CD4-positive, alpha-beta memory T cell (primary cell): ENCODE measurements around the gene TRIM15. TPM values are rescaled to one million over a fixed set of nuclear protein-coding genes. Genes with fewer than 3 reads are reported as not detected.
A peak's percentile ranks its signal among the peaks of the same experiment; 100 is the strongest.
"Not testable (repeated sequence)": the region's sequence is repeated elsewhere in the genome, so short reads cannot be mapped to it uniquely, and the experiment has no call there.

Experiments
- CTCF ChIA-PET: fragments of 350-600 bp; sonication (Branson Sonifier 250); formaldehyde crosslinking; loops from one replicate; lab custom pipeline; 2021; ENCODE audit warnings: inconsistent platforms; ENCODE audit not compliant: partially characterized antibody; lab: Charles Lee
- POLR2A ChIA-PET: fragments of 350-600 bp; sonication (Branson Sonifier 250); formaldehyde crosslinking; loops from one replicate; lab custom pipeline; 2021; ENCODE audit not compliant: partially characterized antibody; lab: Charles Lee
- DNase-seq, 5 donors: peaks; one replicate each; pipeline versions ENCODE4 v3.0.0 to v3.0.0-alpha.2; 2020 to 2022; ENCODE audit warnings: mixed read lengths in 1 of 5
- H3K27ac ChIP-seq: one replicate; pipeline ENCODE4 v1.7.0; 2013; ENCODE audit warnings: low read depth, low read length
- H3K27me3 ChIP-seq: 2 replicates; pipeline ENCODE4 v1.7.0; 2013; ENCODE audit warnings: mild to moderate bottlenecking, low read length, moderate library complexity; ENCODE audit not compliant: insufficient read depth
- H3K36me3 ChIP-seq: 2 replicates; pipeline ENCODE4 v1.7.0; 2013; ENCODE audit warnings: mild to moderate bottlenecking, low read length, moderate library complexity; ENCODE audit not compliant: insufficient read depth
- H3K4me1 ChIP-seq: 2 replicates; pipeline ENCODE4 v1.7.0; 2013; ENCODE audit warnings: mild to moderate bottlenecking, low read length, moderate library complexity; ENCODE audit not compliant: insufficient read depth
- H3K4me3 ChIP-seq, 2 donors: one replicate each; pipeline ENCODE4 v1.7.0; 2013; ENCODE audit warnings: low read length in 2 of 2, mild to moderate bottlenecking in 1 of 2
- H3K9me3 ChIP-seq, 2 donors: one replicate each; pipeline ENCODE4 v1.7.0; 2013; ENCODE audit warnings: low read length in 2 of 2, control low read depth in 1 of 2; ENCODE audit not compliant: control insufficient read depth in 1 of 2
- H3K27ac Mint-ChIP-seq, 7 donors: one replicate each; pipeline ENCODE4 v1.8.0; 2020 to 2021; ENCODE audit warnings: mixed read lengths in 7 of 7, mild to moderate bottlenecking in 6 of 7, inconsistent platforms in 3 of 7, moderate library complexity in 3 of 7
- H3K27me3 Mint-ChIP-seq, 2 donors: one replicate each; pipeline ENCODE4 v1.8.0; 2020 to 2021; ENCODE audit warnings: mixed read lengths in 2 of 2
- H3K36me3 Mint-ChIP-seq, 2 donors: one replicate each; pipeline ENCODE4 v1.8.0; 2020 to 2021; ENCODE audit warnings: mixed read lengths in 2 of 2, inconsistent platforms in 1 of 2, mild to moderate bottlenecking in 1 of 2
- H3K4me1 Mint-ChIP-seq, 4 donors: one replicate each; pipeline ENCODE4 v1.8.0; 2020 to 2021; ENCODE audit warnings: mixed read lengths in 4 of 4, mild to moderate bottlenecking in 1 of 4
- H3K4me3 Mint-ChIP-seq, 8 donors: one replicate each; pipeline ENCODE4 v1.8.0; 2020 to 2021; ENCODE audit warnings: mixed read lengths in 8 of 8, mild to moderate bottlenecking in 7 of 8, moderate library complexity in 6 of 8, inconsistent platforms in 3 of 8
- H3K9me3 Mint-ChIP-seq, 8 donors: one replicate each; pipeline ENCODE4 v1.8.0; 2020 to 2021; ENCODE audit warnings: mixed read lengths in 8 of 8, mild to moderate bottlenecking in 5 of 8, inconsistent platforms in 3 of 8, moderate library complexity in 1 of 8
- intact Hi-C: fragments of 100-400 bp; cut with micrococcal nuclease; formaldehyde crosslinking; loops from one replicate; pipeline ENCODE4 v1.15.1; 2023
- polyA plus RNA-seq, 2 donors: library from polyadenylated mRNA; unstranded; fragments of 300-500 nt; fragmentation: Illumina TruSeq; gene quantifications; one replicate each; pipeline ENCODE4 v1.2.3, GENCODE V29; 2021
- total RNA-seq, 2 experiments: library from RNA; stranded (reverse); gene quantifications; one replicate each; pipeline ENCODE4 v1.2.3, GENCODE V29; 2021

The TRIM15 gene
- total and polyA plus RNA-seq, 4 experiments from 2014 or later = not detected

- Mint-ChIP-seq H3K4me3 (no peak overlapping the region), H3K27ac (peak overlapping the region in 3 of 7 donors; percentile 62 to 73 (median 72)), H3K27me3 (no peaks in the 10 kb centered on the region), H3K4me1 (peaks cover 15 to 23% (median 17%) of the 10 kb centered on the region in 4 donors), H3K9me3 (peaks cover 0 to 18% (median 14%) of the 10 kb centered on the region in 8 donors), H3K36me3 (peaks cover 5 to 6% of the 10 kb centered on the region in 2 donors)
- intact Hi-C loops = loop anchor here (1.0 kb wide), 2 partner anchors 40 to 178 kb away; no protein-coding TSS in a partner anchor
- peak; percentile 50 to 68 (median 55) for DNase-seq
- POLR2A ChIA-PET = interaction anchor here (0.9 to 1.2 kb wide), 3 partner anchors 8 to 107 kb away, joined by 3 read pairs; partner anchors contain the start of gene TRIM39
- H3K27me3 ChIP-seq = no peaks in the 10 kb centered on the region
- H3K4me3 ChIP-seq = no peak overlapping the region
- peaks cover 0 to 3% of the 10 kb centered on the region in 2 donors for H3K9me3 ChIP-seq
- H3K36me3 ChIP-seq = no peaks in the 10 kb centered on the region
- H3K27ac ChIP-seq = no peak overlapping the region
- CTCF ChIA-PET = interaction anchor here (0.7 to 3.4 kb wide), 11 partner anchors 9 to 179 kb away, joined by 3 to 31 read pairs (median 4); no protein-coding TSS in a partner anchor
- peaks cover 9% of the 10 kb centered on the region for H3K4me1 ChIP-seq
Observed at GRCh38 chr6:30219244-30219643, 55.9 kb downstream of the TRIM15 start.

GRCh38 chr6:30221395-30221794 is 58.0 kb downstream of the TRIM15 start:
- H3K27me3 Mint-ChIP-seq, H3K9me3 ChIP-seq, H3K4me3 ChIP-seq, H3K36me3 ChIP-seq, DNase-seq, intact Hi-C loops, H3K4me1 Mint-ChIP-seq, H3K4me1 ChIP-seq, H3K4me3 Mint-ChIP-seq, H3K27me3 ChIP-seq, H3K36me3 Mint-ChIP-seq, H3K27ac ChIP-seq, POLR2A ChIA-PET: not testable (repeated sequence)
- Mint-ChIP-seq H3K9me3 (peaks cover 0 to 22% (median 16%) of the 10 kb centered on the region in 8 donors), H3K27ac (peak overlapping the region in 1 of 7 donors; percentile 55)
- CTCF ChIA-PET = interaction anchor here (1.0 to 3.4 kb wide), 8 partner anchors 8 to 182 kb away, joined by 3 to 31 read pairs (median 3); no protein-coding TSS in a partner anchor

- H3K4me1 ChIP-seq, H3K36me3 Mint-ChIP-seq, H3K27ac ChIP-seq, intact Hi-C loops, H3K4me3 ChIP-seq, H3K27me3 Mint-ChIP-seq, H3K36me3 ChIP-seq, DNase-seq, H3K9me3 ChIP-seq, H3K4me1 Mint-ChIP-seq, H3K27me3 ChIP-seq, H3K4me3 Mint-ChIP-seq: not testable (repeated sequence)
- Mint-ChIP-seq H3K27ac (peak overlapping the region in 1 of 7 donors; percentile 55), H3K9me3 (peaks cover 0 to 22% (median 16%) of the 10 kb centered on the region in 8 donors)
- POLR2A ChIA-PET = interaction anchor here (1.2 kb wide), 1 partner anchor 8 kb away, joined by 3 read pairs; no protein-coding TSS in a partner anchor
- CTCF ChIA-PET = interaction anchor here (1.2 kb wide), 1 partner anchor 9 kb away, joined by 4 read pairs; no protein-coding TSS in a partner anchor
Observed at GRCh38 chr6:30221956-30222355, 58.6 kb downstream of the TRIM15 start.

Other genes starting within 250 kb of the TRIM15 start
- 1,000 to 10,000 TPM; 2,115 to 2,200 TPM for gene HLA-A, start 221.0 kb upstream of the TRIM15 start, total RNA-seq
- gene HLA-A, start 221.0 kb upstream of the TRIM15 start, polyA plus RNA-seq = 1,000 to 10,000 TPM; 2,923 to 3,137 TPM
- 10 to 100 TPM; 47.2 to 50.0 TPM for gene POLR1H, start 102.3 kb upstream of the TRIM15 start, total RNA-seq
- gene POLR1H, start 102.3 kb upstream of the TRIM15 start, polyA plus RNA-seq = 100 to 1,000 TPM in 1 of 2 donors, 10 to 100 TPM in 1; 65.7 to 109 TPM
- gene PPP1R11, start 96.3 kb upstream of the TRIM15 start, total RNA-seq = 10 to 100 TPM; 65.2 to 66.2 TPM
- gene PPP1R11, start 96.3 kb upstream of the TRIM15 start, polyA plus RNA-seq = 100 to 1,000 TPM; 114 to 134 TPM
- not detected for gene RNF39, start 87.8 kb upstream of the TRIM15 start, total RNA-seq
- under 1 TPM in 1 of 2 donors, not detected in 1; 0.21 TPM for gene RNF39, start 87.8 kb upstream of the TRIM15 start, polyA plus RNA-seq
- under 1 TPM in 1 of 2 experiments, not detected in 1; 0.20 TPM for gene TRIM31, start 50.5 kb upstream of the TRIM15 start, total RNA-seq
- under 1 TPM; 0.11 to 0.21 TPM for gene TRIM31, start 50.5 kb upstream of the TRIM15 start, polyA plus RNA-seq
- gene TRIM40, start 27.4 kb upstream of the TRIM15 start, total RNA-seq = not detected
- not detected for gene TRIM40, start 27.4 kb upstream of the TRIM15 start, polyA plus RNA-seq
- gene TRIM10, start 2.3 kb upstream of the TRIM15 start, total RNA-seq = not detected
- not detected for gene TRIM10, start 2.3 kb upstream of the TRIM15 start, polyA plus RNA-seq
- gene TRIM26, start 49.9 kb downstream of the TRIM15 start, total RNA-seq = 10 to 100 TPM; 60.0 to 60.7 TPM
- 10 to 100 TPM; 17.3 to 51.0 TPM for gene TRIM26, start 49.9 kb downstream of the TRIM15 start, polyA plus RNA-seq
- 10 to 100 TPM; 27.7 to 30.9 TPM for gene TRIM39, start 163.4 kb downstream of the TRIM15 start, total RNA-seq
- gene TRIM39, start 163.4 kb downstream of the TRIM15 start, polyA plus RNA-seq = 10 to 100 TPM in 1 of 2 donors, 1 to 10 TPM in 1; 6.9 to 18.6 TPM
- gene RPP21, start 181.6 kb downstream of the TRIM15 start, total RNA-seq = 10 to 100 TPM; 51.6 to 57.6 TPM
- 10 to 100 TPM; 81.6 to 81.8 TPM for gene RPP21, start 181.6 kb downstream of the TRIM15 start, polyA plus RNA-seq